GM12878 (cell line): Measurements from ENCODE around the gene IFITM5. TPM values are rescaled to one million over a fixed set of nuclear protein-coding genes. Genes with fewer than 3 reads are reported as not detected.

ENCODE experiments used
- ATAC-seq: fragments of 200-7000 bp; cut with Tn5 transposase; 3 replicates; pipeline ENCODE4 v1.9.1; 2020; ENCODE audit warnings: mild to moderate bottlenecking, moderate library complexity
- BruUV-seq: library from RNA; stranded (reverse); fragments of 400-500 nt; replicated peaks from 2 replicates; lab custom pipeline; 2021; lab: Mats Ljungman, UMichigan
- CTCF ChIA-PET: fragments of 300-600 bp; sonication (Branson Sonifier 250); formaldehyde crosslinking; extraction: SDS; loops from one replicate; lab custom pipeline; 2021; ENCODE audit warnings: inconsistent platforms; lab: Yijun Ruan, JAX
- POLR2A ChIA-PET: fragments of 350-600 bp; formaldehyde crosslinking; extraction: SDS; loops from one replicate; lab custom pipeline; 2021; ENCODE audit warnings: inconsistent platforms; lab: Charles Lee
- RAD21 ChIA-PET: fragments of 300-600 bp; sonication (Branson Sonifier 250); formaldehyde crosslinking; loops from one replicate; lab custom pipeline; 2023; ENCODE audit warnings: antibody characterized with exemption; ENCODE audit not compliant: unreplicated experiment; lab: Charles Lee
- SMC1A ChIA-PET: fragments of 300-600 bp; sonication (Branson Sonifier 250); formaldehyde crosslinking; loops from one replicate; lab custom pipeline; 2023; ENCODE audit not compliant: unreplicated experiment, uncharacterized antibody; lab: Charles Lee
- DNase-seq: peaks from one replicate; pipeline ENCODE4 v3.0.0-alpha.2; 2011; ENCODE audit warnings: low read depth, low spot score
- FAIRE-seq: peaks from 3 replicates; lab custom pipeline; 2011; peaks lifted over from hg19 to GRCh38; lab: Jason Lieb, UNC
- H2AFZ ChIP-seq: 2 replicates; pipeline ENCODE4 v1.6.0; 2011; ENCODE audit warnings: low read depth, low read length, control low read depth; ENCODE audit not compliant: control insufficient read depth
- H3K27ac ChIP-seq: 2 replicates; pipeline ENCODE4 v1.5.1; 2011; ENCODE audit warnings: control low read depth; ENCODE audit not compliant: control insufficient read depth, insufficient read depth
- H3K27me3 ChIP-seq, 2 experiments: replicated peaks in 1 of 2; 2 replicates each; pipeline versions ENCODE4 v1.6.0 to v1.6.1; 2011; ENCODE audit warnings: low read length in 1 of 2; ENCODE audit not compliant: control insufficient read depth in 2 of 2, insufficient read depth in 2 of 2
- H3K36me3 ChIP-seq, 2 experiments: 2 replicates each; pipeline ENCODE4 v1.5.1; 2011; ENCODE audit warnings: low read length in 1 of 2; ENCODE audit not compliant: control insufficient read depth in 2 of 2, insufficient read depth in 2 of 2
- H3K4me1 ChIP-seq: 2 replicates; pipeline ENCODE4 v1.6.1; 2011; ENCODE audit warnings: mild to moderate bottlenecking, low read length, moderate library complexity, mixed read lengths; ENCODE audit not compliant: control insufficient read depth, insufficient read depth
- H3K4me2 ChIP-seq: 2 replicates; pipeline ENCODE4 v1.6.0; 2011; ENCODE audit warnings: control low read depth; ENCODE audit not compliant: control insufficient read depth, insufficient read depth
- H3K4me3 ChIP-seq: fragments of 200-600 bp; sonication (generic); 2 replicates; pipeline ENCODE4 v1.5.1; 2016
- H3K79me2 ChIP-seq: 2 replicates; pipeline ENCODE4 v1.6.0; 2011; ENCODE audit warnings: low read length; ENCODE audit not compliant: control insufficient read depth, insufficient read depth
- H3K9ac ChIP-seq: 2 replicates; pipeline ENCODE4 v1.8.0; 2011; ENCODE audit warnings: low read length, control low read depth, mixed read lengths; ENCODE audit not compliant: control insufficient read depth, insufficient read depth
- H3K9me3 ChIP-seq: replicated peaks from 3 replicates; pipeline ENCODE4 v1.5.1; 2011; ENCODE audit warnings: mild to moderate bottlenecking, low read length; ENCODE audit not compliant: control insufficient read depth, insufficient read depth
- H4K20me1 ChIP-seq: 2 replicates; pipeline ENCODE4 v1.6.0; 2011; ENCODE audit not compliant: control insufficient read depth, insufficient read depth
- EED ChIP-seq: sonication (generic); IDR thresholded peaks from 2 replicates; pipeline ENCODE4 v1.6.1; 2016; ENCODE audit warnings: antibody characterized with exemption, low read depth
- FOXK2 ChIP-seq: fragments of 450-650 bp; IDR thresholded peaks from 2 replicates; pipeline ENCODE4 v1.6.1; 2017; ENCODE audit warnings: mild to moderate bottlenecking, moderate library complexity
- HDAC2 ChIP-seq: fragments of 200-600 bp; sonication (generic); IDR thresholded peaks from 2 replicates; pipeline ENCODE4 v1.6.1; 2017
- LARP7 ChIP-seq: fragments of 450-650 bp; IDR thresholded peaks from 2 replicates; pipeline ENCODE4 v1.6.1; 2017; ENCODE audit warnings: mild to moderate bottlenecking
- MYB ChIP-seq: fragments of 150-350 bp; IDR thresholded peaks from 2 replicates; pipeline ENCODE4 v1.6.1; 2014; ENCODE audit warnings: mild to moderate bottlenecking, low read depth, low read length, borderline replicate concordance
- NFIC ChIP-seq: IDR thresholded peaks from 2 replicates; pipeline ENCODE4 v1.6.1; 2012; ENCODE audit warnings: low read depth, mild to moderate bottlenecking, inconsistent platforms, low read length, moderate library complexity
- NR2F1 ChIP-seq: fragments of 450-650 bp; conservative IDR thresholded peaks from 2 replicates; pipeline ENCODE4 v1.6.1; 2017; ENCODE audit warnings: mild to moderate bottlenecking
- TCF12 ChIP-seq: IDR thresholded peaks from 2 replicates; pipeline ENCODE4 v1.6.1; 2011; ENCODE audit warnings: low read depth, mild to moderate bottlenecking, low read length
- ZNF687 ChIP-seq: fragments of 450-650 bp; IDR thresholded peaks from 2 replicates; pipeline ENCODE4 v1.6.1; 2017; ENCODE audit warnings: mild to moderate bottlenecking, moderate library complexity
- WGBS: methylation state at CpG from one replicate; pipeline ENCODE4 v1.1.6; 2016; ENCODE audit warnings: low lambda C conversion rate; ENCODE audit not compliant: insufficient replicate concordance, insufficient coverage; ENCODE audit errors: missing lambda C conversion rate; 5-methylcytosine and 5-hydroxymethylcytosine counted together
- in situ Hi-C: fragments of 300-500 bp; cut with MboI; formaldehyde crosslinking; loops from 9 replicates; pipeline ENCODE4 v1.14.3; 2018; ENCODE audit warnings: mixed read lengths
- intact Hi-C: fragments of 100-400 bp; cut with micrococcal nuclease; formaldehyde crosslinking; loops from one replicate; pipeline ENCODE4 v1.14.2; 2022; ENCODE audit not compliant: unreplicated experiment
- polyA plus RNA-seq, 11 experiments: library from polyadenylated mRNA; depleted of rRNA in 4 of 11; unstranded in 6 of 11; stranded (reverse) in 5 of 11; fragments of >200 nt; fragmentation: Nextera tagmentation in 4 of 11; fragmentation: Illumina TruSeq in 1 of 11; extraction: Ambion mirVana in 4 of 11; extraction: Trizol in 1 of 11; gene quantifications; 1 replicate in 1 of 11; 2 replicates in 10 of 11; pipeline versions ENCODE4 v1.2.1 to v1.2.3, GENCODE V29; 2011 to 2016; ENCODE audit warnings: inconsistent platforms in 2 of 11, missing spikeins in 2 of 11, low read depth in 1 of 11
- total RNA-seq, 4 experiments: library from RNA; depleted of rRNA in 3 of 4; stranded (reverse); fragments of >200 nt in 3 of 4; fragmentation: Illumina TruSeq in 1 of 4; extraction: Trizol in 1 of 4; gene quantifications; 2 replicates each; pipeline versions ENCODE4 v1.2.1 to v1.2.3, GENCODE V29; 2013 to 2021
- TF ChIP-seq, protein P1 (sequence below): fragments of 450-650 bp; IDR thresholded peaks from 2 replicates; pipeline ENCODE4 v1.6.1; 2016; ENCODE audit warnings: mild to moderate bottlenecking
- TF ChIP-seq, protein P2 (sequence below): fragments of 450-650 bp; formaldehyde crosslinking; IDR thresholded peaks from 2 replicates; pipeline ENCODE4 v1.4.0; 2020; ENCODE audit warnings: mild to moderate bottlenecking, moderate library complexity

Gene IFITM5
- total and polyA plus RNA-seq, 10 of the 15 experiments (the other 5 are each of a cell fraction or from before 2014, with no cell fraction given), result not detected

DNA sequence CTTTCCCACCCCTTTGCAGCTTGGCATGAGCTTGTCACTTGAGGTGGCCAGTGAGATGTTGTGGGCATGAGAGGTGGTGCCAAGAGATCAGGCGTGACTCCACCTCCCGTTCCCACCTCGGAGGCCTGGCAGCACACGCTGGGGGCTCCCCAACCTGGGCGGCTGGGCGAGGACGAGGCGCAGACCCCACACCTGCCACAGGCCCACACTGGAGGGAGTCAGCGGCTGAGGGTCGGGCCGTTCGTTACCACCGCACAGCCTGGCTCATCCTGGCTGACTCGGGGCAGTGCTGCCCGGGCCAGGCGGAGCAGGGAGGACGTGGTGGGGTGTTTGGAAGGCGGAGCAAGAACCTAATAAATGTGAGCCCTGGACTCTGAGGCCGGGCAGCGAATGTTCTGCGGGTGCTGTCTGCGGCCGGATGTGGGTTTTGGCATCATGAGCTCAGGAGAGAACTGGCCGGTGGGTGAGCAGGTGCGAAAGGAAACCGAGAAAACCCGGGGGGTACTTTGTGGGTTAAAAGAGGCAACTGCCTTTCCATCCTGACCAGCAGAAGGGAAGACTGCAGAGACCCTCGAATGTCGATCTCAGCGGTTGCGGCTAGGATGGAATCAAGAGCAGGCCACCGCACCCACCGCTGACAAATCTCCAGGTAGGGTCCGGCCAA lies 31.5 kb upstream of the IFITM5 start (continued):
- TF ChIP-seq MYB, result 0 out of 2 replicates have a peak, but pooled peaks have one; percentile 15
- TF ChIP-seq NFIC, result peak; percentile 72; the same call in 1 of the 2 replicates
- peak; percentile 73 for TF ChIP-seq LARP7
- TF ChIP-seq, protein P1, sequence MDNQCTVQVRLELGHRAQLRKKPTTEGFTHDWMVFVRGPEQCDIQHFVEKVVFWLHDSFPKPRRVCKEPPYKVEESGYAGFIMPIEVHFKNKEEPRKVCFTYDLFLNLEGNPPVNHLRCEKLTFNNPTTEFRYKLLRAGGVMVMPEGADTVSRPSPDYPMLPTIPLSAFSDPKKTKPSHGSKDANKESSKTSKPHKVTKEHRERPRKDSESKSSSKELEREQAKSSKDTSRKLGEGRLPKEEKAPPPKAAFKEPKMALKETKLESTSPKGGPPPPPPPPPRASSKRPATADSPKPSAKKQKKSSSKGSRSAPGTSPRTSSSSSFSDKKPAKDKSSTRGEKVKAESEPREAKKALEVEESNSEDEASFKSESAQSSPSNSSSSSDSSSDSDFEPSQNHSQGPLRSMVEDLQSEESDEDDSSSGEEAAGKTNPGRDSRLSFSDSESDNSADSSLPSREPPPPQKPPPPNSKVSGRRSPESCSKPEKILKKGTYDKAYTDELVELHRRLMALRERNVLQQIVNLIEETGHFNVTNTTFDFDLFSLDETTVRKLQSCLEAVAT, result peak; percentile 89
- no peak for TF ChIP-seq HDAC2

DNA sequence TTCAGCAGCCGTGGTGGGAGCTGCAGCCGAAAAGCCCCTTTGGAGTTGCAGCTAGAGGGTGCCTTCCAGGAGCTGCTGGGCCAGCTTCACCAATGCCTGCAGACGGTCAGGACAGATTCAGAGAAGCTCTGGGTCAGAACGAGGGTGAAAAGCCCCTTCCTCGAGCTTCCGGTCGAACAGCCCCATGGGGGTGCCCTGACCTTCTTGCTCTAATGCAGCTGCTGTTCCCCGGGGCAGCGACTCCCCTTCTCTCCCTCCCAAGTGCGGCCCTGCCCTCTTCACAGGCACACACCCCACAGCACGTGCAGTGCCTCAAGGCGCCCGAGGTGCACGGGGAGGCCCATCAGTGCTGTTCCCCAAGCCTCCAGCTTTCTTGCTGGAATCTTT lies 31.0 kb upstream of the IFITM5 start:
- Histone ChIP-seq H3K4me2 (peak overlapping the region; percentile 89), H3K79me2 (peaks cover 4% of the 10 kb centered on the region), H3K9ac (peak overlapping the region; percentile 44; the same call in 1 of the 2 replicates), H3K36me3 (no peaks in the 10 kb centered on the region), H4K20me1 (no peaks in the 10 kb centered on the region), H3K4me3 (no peak overlapping the region), H3K27me3 (no peaks in the 10 kb centered on the region), H2AFZ (0 out of 2 replicates have a peak overlapping the region, but pooled peaks have one; percentile 10), H3K27ac (peak overlapping the region; percentile 82), H3K9me3 (peaks cover 5% of the 10 kb centered on the region; the same call in 2 of the 3 replicates), H3K4me1 (peaks cover 51% of the 10 kb centered on the region)
- ATAC-seq, result peak; percentile 29
- intact Hi-C loops (loop anchor here (2.0 kb wide), 1 partner anchor 15 kb away; the partner anchor contains the start of gene IFITM1), in situ Hi-C loops (no loop called here)
- CTCF ChIA-PET, result interaction anchor here (0.8 to 5.4 kb wide), 11 partner anchors 10 to 119 kb away, joined by 3 to 43 read pairs (median 11); partner anchors contain the start of genes IFITM2 and PTDSS2
- WGBS, result 16% methylated on average over 14 of the region's 14 CpGs
- POLR2A ChIA-PET, result interaction anchor here (0.5 to 6.0 kb wide), 15 partner anchors 10 to 176 kb away, joined by 3 to 86 read pairs (median 11); partner anchors contain the start of genes BET1L, IFITM1 and RIC8A
- SMC1A ChIA-PET, result interaction anchor here (0.9 to 4.5 kb wide), 11 partner anchors 10 to 92 kb away, joined by 3 to 44 read pairs (median 13); no protein-coding TSS in a partner anchor
- no peak for FAIRE-seq
- RAD21 ChIA-PET, result interaction anchor here (0.5 to 5.2 kb wide), 12 partner anchors 10 to 123 kb away, joined by 3 to 68 read pairs (median 6); partner anchors contain the start of genes BET1L and RIC8A
- BruUV-seq, result no TSS peak
- no peak for DNase-seq
- no peak for TF ChIP-seq FOXK2
- TF ChIP-seq, protein P2, sequence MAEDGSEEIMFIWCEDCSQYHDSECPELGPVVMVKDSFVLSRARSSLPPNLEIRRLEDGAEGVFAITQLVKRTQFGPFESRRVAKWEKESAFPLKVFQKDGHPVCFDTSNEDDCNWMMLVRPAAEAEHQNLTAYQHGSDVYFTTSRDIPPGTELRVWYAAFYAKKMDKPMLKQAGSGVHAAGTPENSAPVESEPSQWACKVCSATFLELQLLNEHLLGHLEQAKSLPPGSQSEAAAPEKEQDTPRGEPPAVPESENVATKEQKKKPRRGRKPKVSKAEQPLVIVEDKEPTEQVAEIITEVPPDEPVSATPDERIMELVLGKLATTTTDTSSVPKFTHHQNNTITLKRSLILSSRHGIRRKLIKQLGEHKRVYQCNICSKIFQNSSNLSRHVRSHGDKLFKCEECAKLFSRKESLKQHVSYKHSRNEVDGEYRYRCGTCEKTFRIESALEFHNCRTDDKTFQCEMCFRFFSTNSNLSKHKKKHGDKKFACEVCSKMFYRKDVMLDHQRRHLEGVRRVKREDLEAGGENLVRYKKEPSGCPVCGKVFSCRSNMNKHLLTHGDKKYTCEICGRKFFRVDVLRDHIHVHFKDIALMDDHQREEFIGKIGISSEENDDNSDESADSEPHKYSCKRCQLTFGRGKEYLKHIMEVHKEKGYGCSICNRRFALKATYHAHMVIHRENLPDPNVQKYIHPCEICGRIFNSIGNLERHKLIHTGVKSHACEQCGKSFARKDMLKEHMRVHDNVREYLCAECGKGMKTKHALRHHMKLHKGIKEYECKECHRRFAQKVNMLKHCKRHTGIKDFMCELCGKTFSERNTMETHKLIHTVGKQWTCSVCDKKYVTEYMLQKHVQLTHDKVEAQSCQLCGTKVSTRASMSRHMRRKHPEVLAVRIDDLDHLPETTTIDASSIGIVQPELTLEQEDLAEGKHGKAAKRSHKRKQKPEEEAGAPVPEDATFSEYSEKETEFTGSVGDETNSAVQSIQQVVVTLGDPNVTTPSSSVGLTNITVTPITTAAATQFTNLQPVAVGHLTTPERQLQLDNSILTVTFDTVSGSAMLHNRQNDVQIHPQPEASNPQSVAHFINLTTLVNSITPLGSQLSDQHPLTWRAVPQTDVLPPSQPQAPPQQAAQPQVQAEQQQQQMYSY (CRISPR knock-in tag), result no peak
- 0 out of 2 replicates have a peak, but pooled peaks have one; percentile 14 for TF ChIP-seq EED
- TF ChIP-seq TCF12, result 0 out of 2 replicates have a peak, but pooled peaks have one; percentile 19
- peak; percentile 38 for TF ChIP-seq NR2F1
- peak; percentile 97 for TF ChIP-seq ZNF687
